AG04450 (cell line): ENCODE data around the gene ZNF277. TPM values are rescaled to one million over a fixed set of nuclear protein-coding genes. Genes with fewer than 3 reads are reported as not detected.

Experiments
- CTCF ChIA-PET: fragments of 300-600, 350-600 bp; formaldehyde crosslinking; extraction: SDS; loops from one replicate; lab custom pipeline; 2022; ENCODE audit warnings: antibody characterized with exemption, inconsistent platforms; lab: Charles Lee
- POLR2A ChIA-PET: fragments of 350-600 bp; formaldehyde crosslinking; extraction: SDS; loops from one replicate; lab custom pipeline; 2021; ENCODE audit warnings: antibody characterized with exemption, inconsistent platforms; lab: Yijun Ruan, JAX
- DNase-seq: peaks from one replicate; pipeline ENCODE4 v3.0.0-alpha.2; 2011; ENCODE audit warnings: low read depth, low spot score
- H3K27ac ChIP-seq: one replicate; pipeline ENCODE4 v1.5.1; 2012; ENCODE audit warnings: low read depth, low read length, control low read depth
- H3K27me3 ChIP-seq: one replicate; pipeline ENCODE4 v1.6.0; 2012; ENCODE audit warnings: low read length; ENCODE audit not compliant: control insufficient read depth, insufficient read depth
- H3K4me3 ChIP-seq: 2 replicates; pipeline ENCODE4 v1.5.1; 2011; ENCODE audit warnings: mild to moderate bottlenecking, low read depth, low read length, control low read depth
- H3K9me3 ChIP-seq: 2 replicates; pipeline ENCODE4 v1.5.1; 2012; ENCODE audit warnings: low read length; ENCODE audit not compliant: control insufficient read depth, insufficient read depth
- polyA plus RNA-seq: library from polyadenylated mRNA; depleted of rRNA; stranded (reverse); fragments of >200 nt; gene quantifications from 2 replicates; pipeline ENCODE4 v1.2.3, GENCODE V29; 2011
- TF ChIP-seq, protein P1 (sequence below): IDR thresholded peaks from 2 replicates; pipeline ENCODE4 v1.5.1; 2011; ENCODE audit warnings: low read depth, low read length, control low read depth, inconsistent platforms

ZNF277 gene
- polyA plus RNA-seq, 1 experiment, result 30.3 TPM

DNA sequence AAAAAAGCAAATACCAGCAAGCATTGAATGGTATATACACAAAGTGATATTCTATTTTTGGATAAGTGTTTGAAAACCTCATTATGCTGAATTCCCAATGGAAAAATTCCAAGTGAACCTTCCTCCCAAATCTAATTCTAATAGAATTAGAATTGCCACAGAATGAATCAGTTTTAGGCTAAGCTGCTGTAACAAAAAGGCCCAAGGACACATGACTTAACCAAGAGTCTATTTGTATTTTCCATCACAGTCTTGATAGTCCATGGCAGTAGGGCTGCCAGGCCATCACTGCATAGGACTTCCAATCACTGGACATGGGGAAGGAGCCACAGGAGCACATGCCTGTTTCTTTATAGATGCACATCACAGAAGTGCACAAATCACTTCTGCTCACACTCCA lies 152.6 kb downstream of the ZNF277 start:
- ChIA-PET CTCF (no interaction called here), POLR2A (no interaction called here)
- TF ChIP-seq, protein P1, sequence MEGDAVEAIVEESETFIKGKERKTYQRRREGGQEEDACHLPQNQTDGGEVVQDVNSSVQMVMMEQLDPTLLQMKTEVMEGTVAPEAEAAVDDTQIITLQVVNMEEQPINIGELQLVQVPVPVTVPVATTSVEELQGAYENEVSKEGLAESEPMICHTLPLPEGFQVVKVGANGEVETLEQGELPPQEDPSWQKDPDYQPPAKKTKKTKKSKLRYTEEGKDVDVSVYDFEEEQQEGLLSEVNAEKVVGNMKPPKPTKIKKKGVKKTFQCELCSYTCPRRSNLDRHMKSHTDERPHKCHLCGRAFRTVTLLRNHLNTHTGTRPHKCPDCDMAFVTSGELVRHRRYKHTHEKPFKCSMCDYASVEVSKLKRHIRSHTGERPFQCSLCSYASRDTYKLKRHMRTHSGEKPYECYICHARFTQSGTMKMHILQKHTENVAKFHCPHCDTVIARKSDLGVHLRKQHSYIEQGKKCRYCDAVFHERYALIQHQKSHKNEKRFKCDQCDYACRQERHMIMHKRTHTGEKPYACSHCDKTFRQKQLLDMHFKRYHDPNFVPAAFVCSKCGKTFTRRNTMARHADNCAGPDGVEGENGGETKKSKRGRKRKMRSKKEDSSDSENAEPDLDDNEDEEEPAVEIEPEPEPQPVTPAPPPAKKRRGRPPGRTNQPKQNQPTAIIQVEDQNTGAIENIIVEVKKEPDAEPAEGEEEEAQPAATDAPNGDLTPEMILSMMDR, result no peak
- DNase-seq, result no peak
- Histone ChIP-seq H3K27ac (no peak overlapping the region), H3K27me3 (no peaks in the 10 kb centered on the region), H3K9me3 (no peaks in the 10 kb centered on the region), H3K4me3 (no peak overlapping the region)

DNA sequence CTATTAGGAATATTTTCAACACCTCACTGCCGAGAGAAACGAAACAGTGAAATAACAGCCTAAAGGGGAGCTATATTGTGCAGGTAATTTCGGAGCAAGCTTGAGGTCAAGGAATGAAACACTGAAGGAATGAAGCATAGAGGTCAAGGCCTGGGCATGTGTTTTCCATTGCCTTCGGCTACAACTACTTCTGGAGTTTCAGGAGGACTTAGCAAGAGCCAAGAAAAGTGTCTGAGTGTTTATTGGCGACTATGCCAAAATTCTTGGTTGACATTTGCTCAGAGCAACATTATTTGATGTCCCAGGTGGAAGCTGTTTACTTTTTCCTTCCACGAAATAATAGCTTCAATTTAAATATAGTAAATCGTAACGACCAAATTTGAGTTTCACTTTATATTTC lies 154.2 kb downstream of the ZNF277 start:
- H3K27me3 ChIP-seq, result no peaks in the 10 kb centered on the region
- TF ChIP-seq, protein P1, result no peak
- POLR2A ChIA-PET, result no interaction called here

DNA sequence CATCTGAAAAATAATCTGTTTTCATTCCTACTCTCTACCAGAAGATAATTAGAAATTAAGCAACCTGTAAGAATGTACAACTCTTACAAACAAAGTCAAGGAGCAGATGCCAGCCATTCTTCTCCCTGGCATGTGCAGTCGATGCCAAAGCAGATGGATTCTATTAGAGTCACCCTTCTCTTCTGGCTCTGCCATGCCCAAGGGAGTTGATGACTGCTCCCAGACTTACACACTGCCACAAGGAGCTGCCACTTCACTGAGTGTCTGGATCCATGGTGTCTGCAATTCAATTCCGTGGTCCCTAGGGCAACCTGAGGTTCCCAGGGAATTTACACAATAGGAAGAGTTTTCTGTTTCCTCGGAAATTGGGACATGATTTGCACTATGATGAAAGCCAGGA lies 154.7 kb downstream of the ZNF277 start:
- DNase-seq, result no peak
- no peak overlapping the region for H3K4me3 ChIP-seq
- no peaks in the 10 kb centered on the region for H3K27me3 ChIP-seq
- ChIA-PET POLR2A (no interaction called here), CTCF (no interaction called here)
- TF ChIP-seq, protein P1, result no peak
- no peaks in the 10 kb centered on the region for H3K9me3 ChIP-seq
- no peak overlapping the region for H3K27ac ChIP-seq

More for the DNA sequence above, 154.2 kb downstream of the ZNF277 start:
- no peak overlapping the region for H3K27ac ChIP-seq
- H3K9me3 ChIP-seq, result no peaks in the 10 kb centered on the region
- no peak for DNase-seq
- CTCF ChIA-PET, result no interaction called here
- no peak overlapping the region for H3K4me3 ChIP-seq

DNA sequence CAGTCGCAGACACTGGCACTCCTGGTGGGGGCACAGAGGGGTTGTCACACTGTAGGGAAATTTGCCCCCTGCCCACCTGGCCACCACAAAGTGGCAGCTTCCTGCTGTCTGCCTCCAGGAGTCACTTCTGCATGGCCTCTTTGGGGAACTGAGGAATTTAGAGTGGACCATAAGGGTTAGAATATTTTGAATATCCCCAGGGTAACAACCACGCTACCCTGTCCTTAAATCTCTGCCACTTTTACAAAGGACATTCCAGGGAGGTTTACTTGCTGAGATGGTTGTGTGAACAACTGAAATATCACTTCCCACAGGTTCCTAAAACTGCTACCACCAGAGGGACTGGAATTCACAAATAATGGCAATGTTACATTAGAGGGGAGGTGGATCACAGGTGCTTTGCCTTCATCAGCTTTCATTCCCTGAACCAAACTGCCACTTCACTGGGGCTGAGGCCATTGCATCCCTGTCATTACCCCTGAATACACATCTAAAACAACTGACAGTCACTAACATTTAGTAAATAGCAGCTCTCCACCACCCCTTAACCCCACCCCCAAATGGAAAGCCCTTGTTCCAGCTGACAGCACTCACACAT lies 155.7 kb downstream of the ZNF277 start:
- ChIA-PET CTCF (no interaction called here), POLR2A (interaction anchor here (1.2 kb wide), 1 partner anchor 11 kb away, joined by 4 read pairs; no protein-coding TSS in a partner anchor)
- no peak overlapping the region for H3K4me3 ChIP-seq
- no peak for DNase-seq
- no peaks in the 10 kb centered on the region for H3K9me3 ChIP-seq
- no peak overlapping the region for H3K27ac ChIP-seq
- no peaks in the 10 kb centered on the region for H3K27me3 ChIP-seq
- TF ChIP-seq, protein P1, result no peak

DNA sequence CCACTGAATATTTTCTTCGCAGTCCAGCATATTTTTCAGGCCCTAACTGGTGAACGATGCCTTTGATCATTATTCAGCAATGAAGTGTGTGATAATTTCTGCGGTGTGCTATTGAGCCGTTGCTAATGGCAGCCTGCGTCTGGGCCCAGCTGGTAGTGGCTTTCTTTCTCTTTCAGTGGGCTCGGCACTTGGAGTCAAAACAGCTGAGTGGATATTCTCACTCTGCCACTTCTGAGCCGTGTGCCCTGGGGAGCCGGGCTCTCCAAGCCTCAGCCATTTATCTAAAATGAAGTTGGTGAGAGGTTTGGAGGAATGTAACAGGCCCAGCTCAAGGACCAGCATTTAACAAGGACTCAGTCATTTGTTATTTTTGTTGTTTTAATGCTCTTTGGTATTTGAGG lies 156.2 kb downstream of the ZNF277 start:
- Histone ChIP-seq H3K9me3 (no peaks in the 10 kb centered on the region), H3K27me3 (no peaks in the 10 kb centered on the region), H3K4me3 (no peak overlapping the region), H3K27ac (no peak overlapping the region)
- TF ChIP-seq, protein P1, result no peak
- no peak for DNase-seq
- CTCF ChIA-PET, result no interaction called here
- POLR2A ChIA-PET, result interaction anchor here (1.2 kb wide), 1 partner anchor 10 kb away, joined by 4 read pairs; no protein-coding TSS in a partner anchor
